K562 (cell line): Measurements from ENCODE around the gene MMAB. TPM values are rescaled to one million over a fixed set of nuclear protein-coding genes. Genes with fewer than 3 reads are reported as not detected.

ENCODE experiments used
- BRD9 ChIP-seq: fragments of 450-650 bp; IDR thresholded peaks from 2 replicates; pipeline ENCODE4 v1.6.1; 2018; ENCODE audit warnings: low read depth; ENCODE audit not compliant: partially characterized antibody
- CHD2 ChIP-seq: IDR thresholded peaks from 2 replicates; pipeline ENCODE4 v1.6.1; 2011; ENCODE audit warnings: low read depth, low read length
- CREB3 ChIP-seq: fragments of 450-650 bp; conservative IDR thresholded peaks from 2 replicates; pipeline ENCODE4 v1.6.1; 2016; ENCODE audit warnings: missing genetic modification characterization, low read depth, mild to moderate bottlenecking, missing compliant biosample characterization, moderate library complexity
- CREM ChIP-seq: IDR thresholded peaks from 2 replicates; pipeline ENCODE4 v1.6.1; 2014; ENCODE audit warnings: antibody characterized with exemption, low read depth
- HBP1 ChIP-seq: fragments of 450-650 bp; formaldehyde crosslinking; IDR thresholded peaks from 2 replicates; pipeline ENCODE4 v1.4.0; 2022; ENCODE audit warnings: missing genetic modification characterization
- HMBOX1 ChIP-seq: sonication (generic); IDR thresholded peaks from 2 replicates; pipeline ENCODE4 v1.6.1; 2016
- HNRNPUL1 ChIP-seq: fragments of 200-400 bp; formaldehyde crosslinking; IDR thresholded peaks from 2 replicates; pipeline ENCODE4 v1.6.1; 2017; ENCODE audit warnings: low read length
- KAT7 ChIP-seq: sonication (generic); formaldehyde crosslinking; IDR thresholded peaks from 2 replicates; pipeline ENCODE4 v1.8.0; 2022; ENCODE audit warnings: missing genetic modification reagents, mild to moderate bottlenecking, borderline replicate concordance
- LARP7 ChIP-seq: fragments of 450-650 bp; IDR thresholded peaks from 2 replicates; pipeline ENCODE4 v1.6.1; 2016
- NCOA2 ChIP-seq, 2 experiments: fragments of 450-650 bp; IDR thresholded peaks; 2 replicates each; pipeline ENCODE4 v1.6.1; 2018; ENCODE audit warnings: mild to moderate bottlenecking in 2 of 2, moderate library complexity in 1 of 2; ENCODE audit not compliant: partially characterized antibody in 2 of 2
- NFXL1 ChIP-seq: fragments of 450-650 bp; formaldehyde crosslinking; IDR thresholded peaks from 2 replicates; pipeline ENCODE4 v1.4.0; 2021; ENCODE audit warnings: mild to moderate bottlenecking
- NR3C1 ChIP-seq: sonication (generic); formaldehyde crosslinking; IDR thresholded peaks from 2 replicates; pipeline ENCODE4 v1.8.1; 2022; ENCODE audit warnings: missing genetic modification reagents
- NRF1 ChIP-seq, 2 experiments: fragments of 450-650 bp; IDR thresholded peaks in 1 of 2; conservative IDR thresholded peaks in 1 of 2; 2 replicates each; pipeline ENCODE4 v1.6.1; 2014; ENCODE audit warnings: mild to moderate bottlenecking in 2 of 2
- RBFOX2 ChIP-seq: fragments of 200-400 bp; formaldehyde crosslinking; IDR thresholded peaks from 2 replicates; pipeline ENCODE4 v1.6.1; 2017; ENCODE audit warnings: low read depth, mild to moderate bottlenecking, low read length, moderate library complexity
- RCOR1 ChIP-seq, 2 experiments: IDR thresholded peaks; 2 replicates each; pipeline ENCODE4 v1.6.1; 2012; ENCODE audit warnings: low read depth in 2 of 2, low read length in 2 of 2, borderline replicate concordance in 1 of 2, improper control_type of control experiment in 1 of 2
- SAP30 ChIP-seq: fragments of 200-600 bp; sonication (generic); IDR thresholded peaks from 2 replicates; pipeline ENCODE4 v1.6.1; 2012; ENCODE audit warnings: borderline replicate concordance, low read depth, mild to moderate bottlenecking, moderate library complexity, low read length, control low read depth, inconsistent platforms; ENCODE audit not compliant: insufficient read depth, poor library complexity, severe bottlenecking
- SLC30A9 ChIP-seq: fragments of 250-450 bp; sonication (Bioruptor Pico); IDR thresholded peaks from 2 replicates; pipeline ENCODE4 v1.8.0; 2022; ENCODE audit warnings: mild to moderate bottlenecking, moderate library complexity
- SMARCE1 ChIP-seq: fragments of 450-650 bp; IDR thresholded peaks from 2 replicates; pipeline ENCODE4 v1.7.1; 2016; ENCODE audit warnings: mild to moderate bottlenecking
- TAF9B ChIP-seq: fragments of 450-650 bp; IDR thresholded peaks from 2 replicates; pipeline ENCODE4 v1.6.1; 2018; ENCODE audit warnings: mild to moderate bottlenecking; ENCODE audit not compliant: partially characterized antibody
- TBL1XR1 ChIP-seq, 2 experiments: IDR thresholded peaks; 2 replicates each; pipeline ENCODE4 v1.6.1; 2012; ENCODE audit warnings: improper control_type of control experiment in 2 of 2, low read length in 2 of 2, mild to moderate bottlenecking in 1 of 2
- TGIF2 ChIP-seq: sonication (generic); formaldehyde crosslinking; IDR thresholded peaks from 2 replicates; pipeline ENCODE4 v1.8.1; 2022; ENCODE audit warnings: mild to moderate bottlenecking, missing genetic modification reagents, moderate library complexity
- THRAP3 ChIP-seq: fragments of 450-650 bp; IDR thresholded peaks from 2 replicates; pipeline ENCODE4 v1.6.1; 2016; ENCODE audit warnings: mild to moderate bottlenecking, inconsistent platforms, borderline replicate concordance
- THRB ChIP-seq: fragments of 450-650 bp; formaldehyde crosslinking; conservative IDR thresholded peaks from 2 replicates; pipeline ENCODE4 v1.4.0; 2022; ENCODE audit warnings: mild to moderate bottlenecking, missing genetic modification characterization
- ZNF699 ChIP-seq: fragments of 250-450 bp; sonication (Bioruptor Pico); IDR thresholded peaks from 2 replicates; pipeline ENCODE4 v1.8.0; 2021; ENCODE audit warnings: mild to moderate bottlenecking, moderate library complexity; ENCODE audit not compliant: insufficient replicate concordance
- ZNF75A ChIP-seq: fragments of 450-650 bp; formaldehyde crosslinking; IDR thresholded peaks from 2 replicates; pipeline ENCODE4 v1.4.0; 2020; ENCODE audit warnings: mild to moderate bottlenecking
- ZNF764 ChIP-seq: fragments of 250-450 bp; sonication (Bioruptor Pico); IDR thresholded peaks from 2 replicates; pipeline ENCODE4 v1.4.0; 2020; ENCODE audit warnings: low read depth, mild to moderate bottlenecking, moderate library complexity
- polyA plus RNA-seq, 8 experiments: library from polyadenylated mRNA; depleted of rRNA in 4 of 8; stranded (reverse) in 5 of 8; unstranded in 3 of 8; fragments of >200 nt; fragmentation: Nextera tagmentation in 2 of 8; fragmentation: Illumina TruSeq in 1 of 8; extraction: Ambion mirVana in 2 of 8; extraction: Trizol in 1 of 8; gene quantifications; 2 replicates each; pipeline versions ENCODE4 v1.2.1 to v1.2.3, GENCODE V29; 2011 to 2014; ENCODE audit warnings: inconsistent platforms in 1 of 8, missing spikeins in 1 of 8
- total RNA-seq, 7 experiments: library from RNA; depleted of rRNA in 6 of 7; stranded (reverse); fragments of >200 nt in 6 of 7; fragmentation: Illumina TruSeq in 2 of 7; extraction: Trizol in 2 of 7; gene quantifications; 2 replicates each; pipeline versions ENCODE4 v1.2.1 to v1.2.3, GENCODE V29; 2011 to 2021; ENCODE audit warnings: low replicate concordance in 1 of 7

MMAB gene
- total and polyA plus RNA-seq, 9 of the 15 experiments (the other 6 are each of a cell fraction or from before 2014, with no cell fraction given) = 9.5 to 76.1 (median 46.2) TPM

GRCh38 chr12:109597795-109598427 lies 24.6 kb upstream of the MMAB start (continued):
- TF ChIP-seq TAF9B = no peak
- no peak for TF ChIP-seq ZNF699
- no peak for TF ChIP-seq NR3C1
- no peak for TF ChIP-seq HBP1 (CRISPR knock-in tag)
- TF ChIP-seq RCOR1 (IDR thresholded peaks at IDR 0.05; ENCODE audit: borderline replicate concordance in 1 of 2, low read depth in 2 of 2, low read length in 2 of 2) = peak in 1 of 2 experiments; percentile 62; a peak in 1 of 4 replicates
- no peak for TF ChIP-seq RBFOX2
- TF ChIP-seq HMBOX1 = no peak
- no peak for TF ChIP-seq THRB (CRISPR knock-in tag)
- no peak for TF ChIP-seq SMARCE1
- TF ChIP-seq CREB3 (tag) = no peak
- no peak for TF ChIP-seq NCOA2 (IDR thresholded peaks at IDR 0.05; ENCODE audit: partially characterized antibody in 2 of 2)
- no peak for TF ChIP-seq THRAP3
- no peak for TF ChIP-seq HNRNPUL1
- TF ChIP-seq TGIF2 (CRISPR knock-in tag) = no peak
- TF ChIP-seq KAT7 (CRISPR knock-in tag) = no peak
- TF ChIP-seq ZNF764 (CRISPR knock-in tag) = no peak
- 0 out of 4 replicates have a peak, but pooled peaks of 1 of the 2 experiments have one; percentile 16 for TF ChIP-seq TBL1XR1 (IDR thresholded peaks at IDR 0.05; ENCODE audit: low read length in 2 of 2)
- peak; percentile 41 to 47; a peak in 3 of 4 replicates for TF ChIP-seq NRF1 (conservative IDR thresholded peaks at IDR 0.05 in 1 of 2, IDR thresholded peaks at IDR 0.05 in 1 of 2)
- TF ChIP-seq CREM = peak; percentile 69
- TF ChIP-seq LARP7 = no peak
- TF ChIP-seq BRD9 = no peak
- TF ChIP-seq NFXL1 (CRISPR knock-in tag) = no peak
- TF ChIP-seq SLC30A9 = no peak
- no peak for TF ChIP-seq ZNF75A (CRISPR knock-in tag)
- TF ChIP-seq SAP30 = no peak
- TF ChIP-seq CHD2 = no peak
